ENCODE measurements around the gene DAPK1.

Gene DAPK1

DNA sequence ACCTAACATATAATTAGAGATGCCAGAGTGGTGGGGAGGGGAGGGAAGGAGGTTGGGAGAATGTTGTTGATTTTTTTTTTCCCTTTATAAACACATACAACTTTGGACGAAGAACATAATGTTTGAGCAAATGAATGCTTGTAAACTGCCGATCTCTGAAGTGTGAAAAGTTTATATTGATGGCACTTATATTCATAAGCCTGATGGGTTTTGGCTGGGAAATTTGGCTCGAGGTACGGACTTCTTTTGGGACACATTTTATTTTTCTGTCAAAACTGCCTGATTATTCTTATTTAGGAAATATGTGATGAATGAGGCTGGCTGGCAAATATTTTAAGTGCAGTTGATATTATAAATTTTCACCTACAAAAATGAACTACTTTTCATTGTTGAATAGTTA is 9.9 kb downstream of the DAPK1 start:
- no peak overlapping the region for H3K4me3 ChIP-seq (ENCODE audit: low read depth, low read length)

DNA sequence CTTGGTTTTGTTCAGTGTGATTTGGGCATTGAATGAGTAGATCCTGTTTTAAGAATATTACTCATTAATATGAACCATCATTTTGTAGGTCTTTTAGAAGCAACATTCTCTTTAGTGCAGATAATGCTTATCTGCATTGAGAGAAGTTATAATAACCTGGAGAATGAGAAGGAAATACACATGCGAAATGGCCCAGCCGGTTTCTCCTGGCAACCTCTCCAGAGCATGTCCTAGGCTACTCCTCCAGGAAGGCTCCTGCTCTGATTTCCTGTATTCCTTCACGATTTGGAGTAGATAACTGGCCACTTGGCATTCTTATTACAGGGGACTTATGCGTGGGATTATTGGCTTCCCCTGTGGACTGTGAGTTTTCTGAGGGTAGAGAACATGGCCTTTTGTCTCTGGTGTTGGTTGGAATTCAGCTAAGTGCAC is 12.6 kb downstream of the DAPK1 start:
- in situ Hi-C loops (cut with HindIII; ENCODE audit: low sequenced_read_pairs): no loop called here
- TF ChIP-seq, protein P1, sequence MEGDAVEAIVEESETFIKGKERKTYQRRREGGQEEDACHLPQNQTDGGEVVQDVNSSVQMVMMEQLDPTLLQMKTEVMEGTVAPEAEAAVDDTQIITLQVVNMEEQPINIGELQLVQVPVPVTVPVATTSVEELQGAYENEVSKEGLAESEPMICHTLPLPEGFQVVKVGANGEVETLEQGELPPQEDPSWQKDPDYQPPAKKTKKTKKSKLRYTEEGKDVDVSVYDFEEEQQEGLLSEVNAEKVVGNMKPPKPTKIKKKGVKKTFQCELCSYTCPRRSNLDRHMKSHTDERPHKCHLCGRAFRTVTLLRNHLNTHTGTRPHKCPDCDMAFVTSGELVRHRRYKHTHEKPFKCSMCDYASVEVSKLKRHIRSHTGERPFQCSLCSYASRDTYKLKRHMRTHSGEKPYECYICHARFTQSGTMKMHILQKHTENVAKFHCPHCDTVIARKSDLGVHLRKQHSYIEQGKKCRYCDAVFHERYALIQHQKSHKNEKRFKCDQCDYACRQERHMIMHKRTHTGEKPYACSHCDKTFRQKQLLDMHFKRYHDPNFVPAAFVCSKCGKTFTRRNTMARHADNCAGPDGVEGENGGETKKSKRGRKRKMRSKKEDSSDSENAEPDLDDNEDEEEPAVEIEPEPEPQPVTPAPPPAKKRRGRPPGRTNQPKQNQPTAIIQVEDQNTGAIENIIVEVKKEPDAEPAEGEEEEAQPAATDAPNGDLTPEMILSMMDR (IDR thresholded peaks at IDR 0.05; ENCODE audit: low read depth, low read length): no peak
- no peak overlapping the region for H3K4me3 ChIP-seq (ENCODE audit: low read depth, low read length)
- no peak for DNase-seq (ENCODE audit: low read depth, low spot score)

More for the DNA sequence above, 9.9 kb downstream of the DAPK1 start:
- no peak for DNase-seq (ENCODE audit: low read depth, low spot score)
- in situ Hi-C loops (cut with HindIII; ENCODE audit: low sequenced_read_pairs): no loop called here
- TF ChIP-seq, protein P1 (IDR thresholded peaks at IDR 0.05; ENCODE audit: low read depth, low read length): no peak

DNA sequence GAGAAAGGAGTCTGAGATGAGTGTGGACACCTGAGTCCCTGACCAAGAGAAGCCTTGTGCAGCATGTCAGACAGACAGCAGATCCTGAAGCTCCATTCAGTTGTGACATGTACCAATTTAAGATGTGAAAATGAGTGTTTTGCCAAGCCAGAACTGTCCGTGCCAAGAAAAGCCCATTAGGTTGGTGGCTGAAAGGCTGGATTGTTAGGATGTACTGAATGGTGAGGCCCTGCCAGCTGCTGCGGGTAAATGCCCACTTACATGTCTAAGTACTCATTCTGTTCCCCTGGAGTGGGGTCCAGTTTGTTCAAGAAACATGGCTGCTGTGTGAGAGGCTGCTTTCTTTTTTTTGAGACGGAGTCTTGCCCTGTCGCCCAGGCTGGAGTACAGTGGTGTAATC is 14.6 kb downstream of the DAPK1 start:
- TF ChIP-seq, protein P1 (IDR thresholded peaks at IDR 0.05; ENCODE audit: low read depth, low read length): no peak
- no peak for DNase-seq (ENCODE audit: low read depth, low spot score)
- in situ Hi-C loops (cut with HindIII; ENCODE audit: low sequenced_read_pairs): no loop called here
- H3K4me3 ChIP-seq (ENCODE audit: low read depth, low read length): no peak overlapping the region

DNA sequence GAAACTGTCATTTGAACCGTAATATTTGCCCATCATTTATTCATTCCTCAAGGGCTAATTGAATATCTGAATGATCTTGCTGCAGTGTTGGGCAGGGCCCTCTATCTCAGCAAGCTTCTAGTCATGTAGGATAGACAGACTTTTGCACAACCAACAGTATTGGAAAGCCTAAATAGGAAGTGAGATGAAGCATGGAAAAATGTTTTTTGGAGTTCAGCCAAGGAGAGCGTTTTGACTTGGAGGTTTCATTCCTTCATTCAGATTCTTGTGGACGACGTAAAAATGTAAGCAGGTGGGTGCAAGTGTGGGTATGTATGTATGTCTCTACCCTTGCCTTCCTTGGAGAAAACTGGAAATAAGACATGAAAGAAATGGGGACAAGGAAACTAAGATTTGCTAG is 15.5 kb downstream of the DAPK1 start:
- DNase-seq (ENCODE audit: low read depth, low spot score): no peak
- TF ChIP-seq, protein P1 (IDR thresholded peaks at IDR 0.05; ENCODE audit: low read depth, low read length): no peak
- in situ Hi-C loops (cut with HindIII; ENCODE audit: low sequenced_read_pairs): no loop called here
- no peak overlapping the region for H3K4me3 ChIP-seq (ENCODE audit: low read depth, low read length)

DNA sequence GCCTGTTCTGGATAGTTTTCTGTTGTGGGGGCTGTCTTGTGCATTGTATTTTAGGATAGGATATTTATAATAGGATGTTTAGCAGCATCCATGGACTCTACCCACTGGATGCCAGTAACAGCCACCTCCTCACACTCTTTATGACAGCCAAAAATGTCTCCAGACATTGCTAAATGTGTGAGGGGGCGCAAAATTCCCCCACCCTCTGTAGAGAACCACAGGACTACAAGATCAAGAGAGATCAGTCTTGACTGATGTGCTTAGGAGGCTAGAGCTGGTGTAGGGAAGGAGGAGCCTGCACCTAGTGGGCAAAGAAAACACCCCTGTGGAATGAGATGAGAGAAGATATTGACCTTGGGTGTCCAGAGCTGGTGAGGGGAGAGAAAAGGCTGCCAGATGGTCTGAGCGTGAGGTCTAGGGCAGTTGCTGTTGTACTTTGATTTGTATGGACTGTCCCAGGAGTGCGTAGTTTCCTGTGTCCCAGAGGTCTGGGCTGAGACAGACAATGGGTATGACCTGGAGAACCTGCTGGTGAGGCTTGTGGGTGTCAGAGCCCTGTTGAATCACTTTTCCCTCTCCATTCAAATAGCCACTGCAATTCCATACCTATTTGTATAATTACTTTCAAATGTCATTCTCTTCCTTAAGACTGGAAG is 16.3 kb downstream of the DAPK1 start:
- TF ChIP-seq, protein P1 (IDR thresholded peaks at IDR 0.05; ENCODE audit: low read depth, low read length): no peak
- no peak for DNase-seq (ENCODE audit: low read depth, low spot score)
- H3K4me3 ChIP-seq (ENCODE audit: low read depth, low read length): no peak overlapping the region
- in situ Hi-C loops (cut with HindIII; ENCODE audit: low sequenced_read_pairs): no loop called here

DNA sequence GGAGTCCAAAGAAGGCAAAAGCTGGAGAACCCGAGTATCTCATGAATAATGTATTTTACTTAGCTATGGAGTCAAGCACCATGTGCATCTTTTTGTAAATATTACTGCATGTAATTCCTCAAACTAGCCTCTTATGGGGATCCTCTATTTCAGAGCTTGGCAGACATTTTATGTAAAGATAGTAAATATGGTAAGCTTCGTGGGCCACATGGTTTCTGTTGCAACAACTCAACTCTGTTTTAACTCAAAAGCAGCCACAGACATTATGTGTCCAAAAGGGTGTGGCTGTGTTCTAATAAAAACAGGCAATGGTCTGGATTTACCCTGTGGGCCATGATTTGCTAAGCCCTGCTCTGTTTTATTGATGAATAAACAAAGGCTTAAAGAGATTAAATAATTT is 17.3 kb downstream of the DAPK1 start:
- H3K4me3 ChIP-seq (ENCODE audit: low read depth, low read length): no peak overlapping the region
- in situ Hi-C loops (cut with HindIII; ENCODE audit: low sequenced_read_pairs): no loop called here
- TF ChIP-seq, protein P1 (IDR thresholded peaks at IDR 0.05; ENCODE audit: low read depth, low read length): no peak
- DNase-seq (ENCODE audit: low read depth, low spot score): no peak
